Uterine smooth muscle cell (primary cell): ENCODE results near the gene RSU1. TPM values are rescaled to one million over a fixed set of nuclear protein-coding genes. Genes with fewer than 3 reads are reported as not detected.

Source experiments
- total RNA-seq: library from RNA; depleted of rRNA; stranded (reverse); fragments of >200 nt; gene quantifications from 2 replicates; pipeline ENCODE4 v1.2.3, GENCODE V29; 2014

Gene RSU1
- 54.9 and 57.7 TPM in 2 replicates for total RNA-seq

DNA sequence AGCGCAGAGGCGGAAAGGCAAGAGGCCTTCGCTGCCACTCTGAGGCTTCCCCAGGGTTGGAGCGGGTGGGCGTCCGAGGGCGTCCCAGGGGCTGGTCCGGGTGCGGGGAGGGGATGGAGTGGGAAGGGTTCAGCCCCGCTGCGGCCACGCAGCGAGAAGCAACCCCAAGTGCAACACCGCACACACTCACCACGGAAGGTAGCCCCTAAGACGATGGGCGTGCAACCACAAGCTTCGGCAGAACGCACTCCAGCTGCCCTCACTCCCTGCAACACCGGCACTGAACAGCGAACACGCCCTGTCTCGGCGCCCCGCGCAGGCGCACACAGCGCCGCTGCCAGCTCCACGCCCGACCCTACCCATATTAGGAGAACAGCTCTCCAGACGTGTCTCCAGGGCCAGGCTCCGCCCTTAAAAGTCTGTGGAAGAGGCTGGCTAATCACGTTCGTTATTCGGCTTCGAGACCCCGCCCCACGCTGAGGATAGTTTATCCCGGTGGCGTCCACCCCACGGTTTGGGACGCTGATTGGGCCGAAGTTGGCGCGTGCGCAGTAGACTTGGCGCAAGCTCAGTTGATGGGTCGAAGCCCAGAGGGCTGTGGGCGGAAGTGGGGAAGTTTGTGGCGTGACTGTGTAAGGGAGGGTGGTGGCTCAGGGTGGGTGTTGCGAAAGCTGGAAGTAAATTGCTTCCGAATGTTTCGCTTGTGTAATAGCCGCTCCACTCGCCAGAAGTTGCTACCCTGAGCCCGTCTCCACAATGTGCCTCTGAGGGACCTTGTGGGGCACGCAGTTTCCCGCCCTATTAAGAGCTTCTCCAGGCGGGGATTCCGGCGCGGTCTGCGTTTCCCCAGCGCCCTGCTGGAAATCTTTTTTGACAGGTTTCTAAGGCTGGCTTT is at the start of gene RSU1:
RSU1 (minus strand) TSS at position 300 of the 895 bp plus-strand sequence. CDS start 343 bp downstream, outside the sequence.

